Gastrocnemius medialis (tissue), 4 donors: ENCODE results near the gene C2CD3. TPM values are rescaled to one million over a fixed set of nuclear protein-coding genes. Genes with fewer than 3 reads are reported as not detected.
A peak's percentile ranks its signal among the peaks of the same experiment; 100 is the strongest.

Source experiments
- ATAC-seq, 2 donors: fragments of 150-250 bp; one replicate each; pipeline ENCODE4 v1.9.1; 2016
- DNase-seq, 2 donors: peaks; one replicate each; pipeline ENCODE4 v3.0.0-alpha.2; 2019
- H3K27ac ChIP-seq, 4 donors: fragments of 200-600 bp; sonication (generic); 1 replicate in 1 of 4; 2 replicates in 3 of 4; pipeline ENCODE4 v1.5.1; 2016 to 2018; ENCODE audit warnings: mild to moderate bottlenecking in 2 of 4, moderate library complexity in 1 of 4
- H3K27me3 ChIP-seq, 3 donors: fragments of 200-600 bp; sonication (generic) in 2 of 3; 1 replicate in 1 of 3; 2 replicates in 2 of 3; pipeline versions ENCODE4 v1.5.1 to v1.6.0; 2016 to 2019; ENCODE audit warnings: mild to moderate bottlenecking in 1 of 3, moderate library complexity in 1 of 3
- H3K36me3 ChIP-seq, 2 donors: fragments of 200-600 bp; sonication (generic) in 1 of 2; one replicate each; pipeline ENCODE4 v1.5.1; 2017 to 2018
- H3K4me1 ChIP-seq, 2 donors: fragments of 200-600 bp; sonication (generic) in 1 of 2; one replicate each; pipeline ENCODE4 v1.5.1; 2016 to 2017; ENCODE audit warnings: mild to moderate bottlenecking in 2 of 2
- H3K4me3 ChIP-seq, 4 donors: fragments of 200-600 bp; sonication (generic) in 3 of 4; 1 replicate in 1 of 4; 2 replicates in 3 of 4; pipeline ENCODE4 v1.5.1; 2016 to 2019; ENCODE audit warnings: mild to moderate bottlenecking in 2 of 4
- H3K9me3 ChIP-seq, 3 donors: fragments of 200-600 bp; sonication (generic) in 2 of 3; 1 replicate in 1 of 3; 2 replicates in 2 of 3; pipeline ENCODE4 v1.5.1; 2016 to 2019
- CTCF ChIP-seq, 5 experiments: fragments of 450-650 bp in 3 of 5; fragments of 200-600 bp in 2 of 5; sonication (generic) in 2 of 5; IDR thresholded peaks in 4 of 5; conservative IDR thresholded peaks in 1 of 5; 1 replicate in 4 of 5; 2 replicates in 1 of 5; pipeline ENCODE4 v1.5.1; 2016 to 2019; ENCODE audit warnings: antibody characterized with exemption in 5 of 5, mild to moderate bottlenecking in 3 of 5, moderate library complexity in 3 of 5
- POLR2A ChIP-seq, 2 donors: fragments of 450-650 bp; IDR thresholded peaks; one replicate each; pipeline ENCODE4 v1.6.1; 2017; ENCODE audit warnings: antibody characterized with exemption in 2 of 2, mild to moderate bottlenecking in 2 of 2, moderate library complexity in 2 of 2
- in situ Hi-C, 4 donors: fragments of 200-750 bp; cut with MboI; loops; one replicate each; pipeline versions ENCODE4 v1.15.0 to v1.8.0; 2017; ENCODE audit warnings: low sequenced_read_pairs in 4 of 4
- intact Hi-C: fragments of 100-400 bp; cut with DNase I; formaldehyde crosslinking; loops from one replicate; pipeline ENCODE4 v1.15.1; 2023; ENCODE audit warnings: low total_unique reads
- total RNA-seq, 4 donors: library from RNA; depleted of rRNA; stranded (reverse); fragments of >200 nt; gene quantifications; one replicate each; pipeline versions ENCODE4 v1.1.0 to v1.2.3, GENCODE V29; 2016

The C2CD3 gene
- total RNA-seq, 4 donors from 2014 or later = 13.8 to 33.2 (median 16.4) TPM

GRCh38 chr11:74171630-74171968, 797 bp upstream of the C2CD3 start:
- Histone ChIP-seq H3K4me1 (peaks cover 38 to 50% of the 10 kb centered on the region in 2 donors), H3K36me3 (peaks cover 0 to 17% of the 10 kb centered on the region in 2 donors), H3K27ac (peak overlapping the region; percentile 94 to 98 (median 96)), H3K4me3 (peak overlapping the region; percentile 66 to 93 (median 90)), H3K9me3 (no peaks in the 10 kb centered on the region), H3K27me3 (no peaks in the 10 kb centered on the region)
- intact Hi-C loops (loop anchor here (1.0 to 5.0 kb wide), 4 partner anchors 33 to 227 kb away; partner anchors contain the start of genes PGM2L1 and UCP2), in situ Hi-C loops (no loop called here)
- TF ChIP-seq CTCF (IDR thresholded peaks at IDR 0.05 in 4 of 5, conservative IDR thresholded peaks at IDR 0.05 in 1 of 5) (no peak), POLR2A (IDR thresholded peaks at IDR 0.05) (no peak)
- DNase-seq = no peak
- peak in 1 of 2 donors; percentile 4 for ATAC-seq

GRCh38 chr11:74169738-74170458, 904 bp downstream of the C2CD3 start:
- Histone ChIP-seq H3K9me3 (no peaks in the 10 kb centered on the region), H3K27me3 (no peaks in the 10 kb centered on the region), H3K4me1 (peaks cover 38 to 49% of the 10 kb centered on the region in 2 donors), H3K4me3 (peak overlapping the region; percentile 66 to 93 (median 90)), H3K27ac (peak overlapping the region; percentile 94 to 98 (median 96)), H3K36me3 (peaks cover 0 to 33% of the 10 kb centered on the region in 2 donors)
- TF ChIP-seq CTCF (IDR thresholded peaks at IDR 0.05 in 4 of 5, conservative IDR thresholded peaks at IDR 0.05 in 1 of 5) (no peak), POLR2A (IDR thresholded peaks at IDR 0.05) (no peak)
- DNase-seq (no peak), ATAC-seq (no peak)
- intact Hi-C loops = loop anchor here (5.0 kb wide), 2 partner anchors 153 to 188 kb away; partner anchors contain the start of gene UCP2
- in situ Hi-C loops = no loop called here

- in situ Hi-C loops = no loop called here
- DNase-seq = no peak
- Histone ChIP-seq H3K4me1 (peaks cover 30 to 39% of the 10 kb centered on the region in 2 donors), H3K4me3 (no peak overlapping the region), H3K27ac (peak overlapping the region in 1 of 4 donors; percentile 95), H3K36me3 (peaks cover 0 to 36% of the 10 kb centered on the region in 2 donors), H3K27me3 (no peaks in the 10 kb centered on the region), H3K9me3 (no peaks in the 10 kb centered on the region)
- TF ChIP-seq POLR2A (IDR thresholded peaks at IDR 0.05) = no peak
- no peak for TF ChIP-seq CTCF (IDR thresholded peaks at IDR 0.05 in 4 of 5, conservative IDR thresholded peaks at IDR 0.05 in 1 of 5)
- no peak for ATAC-seq
- intact Hi-C loops = no loop called here
Measured at GRCh38 chr11:74168838-74169237, 2.0 kb downstream of the C2CD3 start.

- Histone ChIP-seq H3K36me3 (peaks cover 0 to 37% of the 10 kb centered on the region in 2 donors), H3K4me3 (no peak overlapping the region), H3K27me3 (no peaks in the 10 kb centered on the region), H3K4me1 (peaks cover 11 to 24% of the 10 kb centered on the region in 2 donors), H3K9me3 (no peaks in the 10 kb centered on the region), H3K27ac (peak overlapping the region; percentile 13 to 67 (median 46))
- no peak for TF ChIP-seq CTCF (IDR thresholded peaks at IDR 0.05 in 4 of 5, conservative IDR thresholded peaks at IDR 0.05 in 1 of 5)
- TF ChIP-seq POLR2A (IDR thresholded peaks at IDR 0.05) = no peak
- ATAC-seq (peak in 1 of 2 donors; percentile 80), DNase-seq (no peak)
- intact Hi-C loops (no loop called here), in situ Hi-C loops (no loop called here)
Measured at GRCh38 chr11:74162681-74163467, 7.9 kb downstream of the C2CD3 start.
